Activated T-cell treated with anti-CD3 and anti-CD28 coated beads, Interleukin-2, amount 50 U/mL, for 48 hours (primary cell): Measurements from ENCODE around the gene MAP1B.

ENCODE experiments used
- DNase-seq, 2 experiments: peaks; one replicate each; pipeline ENCODE4 v3.0.0-alpha.2; 2020

Gene MAP1B

DNA sequence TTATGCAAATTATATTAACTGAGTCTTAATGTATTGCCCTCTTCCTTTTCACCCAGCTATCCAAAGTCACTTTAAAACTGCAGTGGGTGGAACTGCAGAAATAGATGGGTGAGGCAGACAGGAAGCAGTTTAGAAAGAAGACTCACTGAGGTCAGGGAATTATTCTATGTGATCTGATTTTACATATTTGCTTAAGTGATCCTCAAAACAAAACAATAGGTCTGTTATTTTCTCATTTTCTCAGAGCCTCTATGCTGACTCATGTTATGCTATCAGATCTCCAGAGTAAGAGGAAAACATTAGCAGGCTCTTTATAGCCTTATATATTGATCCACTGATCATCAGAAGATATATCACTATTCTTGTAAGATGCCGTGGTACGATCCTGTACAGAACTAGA lies 149.3 kb downstream of the MAP1B start:
- DNase-seq = no peak
